Mesothelial cell of epicardium (in vitro differentiated cells): ENCODE data around the gene ISG15. TPM values are rescaled to one million over a fixed set of nuclear protein-coding genes. Genes with fewer than 3 reads are reported as not detected.

Experiments
- DNase-seq, 2 experiments: peaks; one replicate each; pipeline ENCODE4 v3.0.0; 2021; ENCODE audit warnings: low spot score in 2 of 2; ENCODE audit not compliant: unreplicated experiment in 2 of 2
- H3K27ac Mint-ChIP-seq: 2 replicates; pipeline ENCODE4 v1.8.0; 2021; ENCODE audit warnings: mixed read lengths
- H3K27me3 Mint-ChIP-seq: 2 replicates; pipeline ENCODE4 v1.8.0; 2021; ENCODE audit warnings: low read depth, mixed read lengths
- H3K36me3 Mint-ChIP-seq: 2 replicates; pipeline ENCODE4 v1.8.0; 2021; ENCODE audit warnings: mixed read lengths
- H3K4me1 Mint-ChIP-seq: 2 replicates; pipeline ENCODE4 v1.8.0; 2021; ENCODE audit warnings: mixed read lengths
- H3K4me3 Mint-ChIP-seq: 2 replicates; pipeline ENCODE4 v1.8.0; 2021; ENCODE audit warnings: mild to moderate bottlenecking, moderate library complexity, mixed read lengths
- H3K9me3 Mint-ChIP-seq: 2 replicates; pipeline ENCODE4 v1.8.0; 2021; ENCODE audit warnings: mixed read lengths
- total RNA-seq: library from RNA; stranded (reverse); gene quantifications from 3 replicates; pipeline ENCODE4 v1.2.1, GENCODE V29; 2021
- TF ChIP-seq, protein P1 (sequence below): fragments of 200-600 bp; sonication (generic); IDR thresholded peaks from one replicate; pipeline ENCODE4 v1.5.0; 2021; ENCODE audit warnings: antibody characterized with exemption; ENCODE audit not compliant: unreplicated experiment

ISG15 gene
- 112 to 139 TPM (median 123 TPM) in 3 replicates for total RNA-seq

DNA sequence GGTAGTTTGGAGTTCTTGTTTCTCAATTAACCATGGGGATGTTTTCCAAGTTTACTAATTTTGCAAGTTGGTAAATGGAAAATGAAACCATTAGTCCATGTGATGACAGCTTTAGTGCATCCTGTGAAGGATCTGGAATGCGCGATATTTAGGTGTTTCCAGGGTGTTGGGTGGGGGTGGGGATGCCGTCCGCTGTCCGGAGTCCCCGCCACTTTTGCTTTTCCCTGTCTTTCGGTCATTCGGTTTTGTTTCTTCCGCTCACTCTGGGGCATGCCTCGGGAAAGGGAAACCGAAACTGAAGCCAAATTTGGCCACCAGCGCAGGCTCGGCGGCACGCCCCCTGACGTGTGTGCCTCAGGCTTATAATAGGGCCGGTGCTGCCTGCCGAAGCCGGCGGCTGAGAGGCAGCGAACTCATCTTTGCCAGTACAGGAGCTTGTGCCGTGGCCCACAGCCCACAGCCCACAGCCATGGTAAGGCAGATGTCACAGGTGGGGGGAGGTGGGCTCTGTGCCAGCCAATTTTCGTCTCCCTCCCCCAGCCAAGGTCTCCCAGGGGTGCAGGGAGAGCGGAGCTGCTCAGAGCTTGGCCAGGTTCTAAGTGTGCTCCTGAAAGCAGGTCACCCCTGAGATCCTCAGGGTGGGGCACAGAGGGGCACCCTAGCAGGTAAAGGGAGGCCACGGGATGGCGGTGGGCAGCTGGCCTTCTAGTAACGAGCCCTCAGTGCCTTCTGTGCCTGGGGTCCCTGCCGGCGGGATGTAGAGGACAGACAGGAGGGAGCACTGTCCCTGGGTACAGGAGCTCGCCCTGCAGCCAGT, at the start of gene ISG15:
ISG15 (plus strand) TSS at position 393 of the 817 bp plus-strand sequence; CDS start at position 470, 77 bp downstream.
- Mint-ChIP-seq H3K4me3 (peak within 1 kb of the TSS; percentile 89), H3K9me3 (no peaks in the 10 kb centered on the region), H3K27ac (peak within 1 kb of the TSS; percentile 97), H3K27me3 (no peaks in the 10 kb centered on the region), H3K36me3 (peaks cover 11% of the 10 kb centered on the region), H3K4me1 (peaks cover 27% of the 10 kb centered on the region)
- DNase-seq = peak; percentile 62 to 86
- TF ChIP-seq, protein P1, sequence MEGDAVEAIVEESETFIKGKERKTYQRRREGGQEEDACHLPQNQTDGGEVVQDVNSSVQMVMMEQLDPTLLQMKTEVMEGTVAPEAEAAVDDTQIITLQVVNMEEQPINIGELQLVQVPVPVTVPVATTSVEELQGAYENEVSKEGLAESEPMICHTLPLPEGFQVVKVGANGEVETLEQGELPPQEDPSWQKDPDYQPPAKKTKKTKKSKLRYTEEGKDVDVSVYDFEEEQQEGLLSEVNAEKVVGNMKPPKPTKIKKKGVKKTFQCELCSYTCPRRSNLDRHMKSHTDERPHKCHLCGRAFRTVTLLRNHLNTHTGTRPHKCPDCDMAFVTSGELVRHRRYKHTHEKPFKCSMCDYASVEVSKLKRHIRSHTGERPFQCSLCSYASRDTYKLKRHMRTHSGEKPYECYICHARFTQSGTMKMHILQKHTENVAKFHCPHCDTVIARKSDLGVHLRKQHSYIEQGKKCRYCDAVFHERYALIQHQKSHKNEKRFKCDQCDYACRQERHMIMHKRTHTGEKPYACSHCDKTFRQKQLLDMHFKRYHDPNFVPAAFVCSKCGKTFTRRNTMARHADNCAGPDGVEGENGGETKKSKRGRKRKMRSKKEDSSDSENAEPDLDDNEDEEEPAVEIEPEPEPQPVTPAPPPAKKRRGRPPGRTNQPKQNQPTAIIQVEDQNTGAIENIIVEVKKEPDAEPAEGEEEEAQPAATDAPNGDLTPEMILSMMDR = no peak

DNA sequence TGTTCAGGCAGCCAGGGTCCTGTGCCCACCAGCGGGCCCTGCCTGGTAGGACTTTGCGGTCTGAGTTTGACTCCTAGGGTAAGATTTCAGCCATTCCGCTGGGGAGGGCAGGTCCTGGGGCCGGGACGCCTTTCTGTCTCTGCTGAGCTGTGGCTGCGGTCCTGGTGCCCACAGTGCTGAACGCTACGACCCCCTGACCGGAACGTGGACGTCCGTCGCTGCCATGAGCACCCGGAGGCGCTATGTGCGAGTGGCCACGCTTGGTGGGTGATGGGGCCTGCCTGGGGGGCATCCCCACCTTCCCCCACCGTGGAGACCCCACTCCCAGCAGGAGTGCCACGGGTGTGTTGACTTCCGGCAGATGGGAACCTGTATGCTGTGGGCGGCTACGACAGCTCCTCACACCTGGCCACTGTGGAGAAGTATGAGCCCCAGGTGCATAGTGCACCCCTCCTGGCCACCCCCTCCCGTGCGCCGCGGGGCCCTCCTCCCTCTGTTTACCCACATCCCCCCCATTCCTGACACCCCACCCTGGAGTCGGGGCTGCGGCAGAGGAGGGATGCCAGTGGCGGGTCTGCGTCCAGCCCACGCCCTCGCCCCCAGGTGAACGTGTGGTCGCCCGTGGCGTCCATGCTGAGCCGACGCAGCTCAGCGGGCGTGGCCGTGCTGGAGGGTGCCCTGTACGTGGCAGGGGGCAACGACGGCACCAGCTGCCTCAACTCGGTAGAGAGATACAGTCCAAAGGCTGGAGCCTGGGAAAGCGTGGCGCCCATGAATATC, 49.4 kb upstream of the ISG15 start:
- Mint-ChIP-seq H3K27me3 (peaks cover 9% of the 10 kb centered on the region), H3K9me3 (no peaks in the 10 kb centered on the region), H3K4me1 (no peaks in the 10 kb centered on the region), H3K4me3 (no peak overlapping the region), H3K36me3 (peaks cover 2% of the 10 kb centered on the region), H3K27ac (no peak overlapping the region)
- no peak for DNase-seq
- TF ChIP-seq, protein P1 = no peak

DNA sequence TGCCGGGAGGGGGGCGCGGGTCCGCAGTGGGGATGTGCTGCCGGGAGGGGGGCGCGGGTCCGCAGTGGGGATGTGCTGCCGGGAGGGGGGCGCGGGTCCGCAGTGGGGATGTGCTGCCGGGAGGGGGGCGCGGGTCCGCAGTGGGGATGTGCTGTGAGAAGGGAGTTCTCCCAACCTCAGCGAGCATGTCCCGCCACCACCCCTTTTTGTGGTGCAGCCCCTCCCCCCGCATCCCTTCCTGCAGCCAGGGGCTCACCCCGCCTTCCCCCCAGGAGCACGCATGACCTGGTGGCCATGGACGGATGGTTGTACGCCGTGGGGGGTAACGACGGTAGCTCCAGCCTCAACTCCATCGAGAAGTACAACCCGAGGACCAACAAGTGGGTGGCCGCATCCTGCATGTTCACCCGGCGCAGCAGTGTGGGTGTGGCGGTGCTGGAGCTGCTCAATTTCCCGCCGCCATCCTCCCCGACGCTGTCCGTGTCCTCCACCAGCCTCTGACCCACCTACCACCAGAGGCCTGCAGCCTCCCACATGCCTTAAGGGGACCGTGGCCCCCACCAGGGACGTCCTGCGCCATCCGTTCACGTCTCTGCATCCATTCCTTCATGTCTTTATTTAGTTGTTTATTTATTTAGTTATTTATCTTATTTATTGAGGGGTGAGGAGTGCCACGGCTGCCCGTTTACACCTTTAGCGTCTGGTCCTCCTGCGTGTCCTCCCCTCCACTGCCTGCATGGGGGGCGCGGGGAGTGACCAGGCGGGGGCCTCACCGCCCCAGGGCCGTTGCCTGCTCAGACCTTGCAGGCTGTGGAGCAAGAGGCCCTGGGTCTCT, 48.4 kb upstream of the ISG15 start:
- no peak overlapping the region for H3K27ac Mint-ChIP-seq
- no peaks in the 10 kb centered on the region for H3K9me3 Mint-ChIP-seq
- peaks cover 17% of the 10 kb centered on the region for H3K27me3 Mint-ChIP-seq
- no peak for DNase-seq
- TF ChIP-seq, protein P1 = no peak
- peaks cover 2% of the 10 kb centered on the region for H3K36me3 Mint-ChIP-seq
- no peak overlapping the region for H3K4me3 Mint-ChIP-seq
- H3K4me1 Mint-ChIP-seq = no peaks in the 10 kb centered on the region

DNA sequence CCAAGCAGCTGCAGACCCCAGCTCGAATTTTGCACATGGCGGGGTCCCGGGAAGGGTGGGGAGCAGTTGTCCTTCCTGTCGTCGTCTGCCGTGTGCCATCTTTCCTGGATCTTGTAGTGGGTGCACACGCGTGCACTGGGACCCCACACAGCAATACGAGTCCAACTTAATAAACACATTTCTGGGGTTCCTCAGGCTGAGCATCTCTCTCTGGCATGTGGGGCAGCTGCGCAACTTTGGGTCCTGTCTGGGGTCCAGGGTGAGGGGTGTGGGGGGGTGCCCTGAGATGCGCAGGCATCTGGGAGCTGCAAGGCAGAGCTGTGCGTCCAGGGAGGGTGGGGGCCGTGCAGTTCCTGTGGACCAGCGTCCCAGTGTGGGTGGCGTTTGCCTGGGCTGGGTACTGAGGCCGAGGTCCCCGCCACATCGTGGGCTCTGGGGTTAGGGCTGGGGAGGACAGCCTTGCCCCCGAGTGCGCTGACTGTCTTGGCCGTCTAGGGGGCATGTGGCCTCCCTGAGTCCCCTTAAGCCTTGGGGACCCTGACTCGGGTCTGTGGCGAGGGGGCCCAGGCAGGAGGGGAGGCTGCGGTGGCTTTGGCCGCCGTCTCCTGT, 47.7 kb upstream of the ISG15 start:
- Mint-ChIP-seq H3K4me1 (peaks cover 3% of the 10 kb centered on the region), H3K36me3 (peaks cover 2% of the 10 kb centered on the region), H3K27ac (no peak overlapping the region), H3K27me3 (peaks cover 17% of the 10 kb centered on the region), H3K4me3 (peak overlapping the region; percentile 31), H3K9me3 (no peaks in the 10 kb centered on the region)
- DNase-seq = no peak
- TF ChIP-seq, protein P1 = no peak

DNA sequence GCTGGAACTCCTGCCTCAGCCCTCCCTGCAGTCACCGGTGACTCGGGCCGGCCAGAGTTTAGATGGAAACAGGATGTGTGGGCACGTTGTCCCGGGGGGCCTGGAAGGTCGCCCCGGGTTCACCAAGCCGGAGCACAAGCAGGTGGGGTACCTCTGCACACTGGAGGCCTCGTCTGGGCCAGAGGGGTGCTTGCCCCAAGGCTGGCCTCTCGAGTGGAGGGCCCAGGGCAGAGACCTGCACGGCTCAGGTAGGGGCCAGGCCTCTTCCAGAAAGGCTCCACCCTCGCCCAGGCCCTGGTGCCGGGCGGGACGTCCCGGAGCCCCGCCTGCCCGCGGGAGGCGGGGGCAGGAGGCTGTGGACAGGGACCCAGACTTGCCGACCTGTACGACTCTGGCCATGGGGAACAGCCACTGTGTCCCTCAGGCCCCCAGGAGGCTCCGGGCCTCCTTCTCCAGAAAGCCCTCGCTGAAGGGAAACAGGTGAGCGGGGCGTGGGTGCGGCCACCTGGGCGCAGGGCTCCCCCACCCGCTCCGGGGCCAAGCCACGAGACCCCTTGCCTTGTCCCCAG, 47.1 kb upstream of the ISG15 start, which contains the start of gene PLEKHN1:
PLEKHN1 (plus strand) TSS at position 348 of the 569 bp plus-strand sequence; CDS start at position 398, 50 bp downstream.
- TF ChIP-seq, protein P1 = no peak
- no peak for DNase-seq
- Mint-ChIP-seq H3K27me3 (peaks cover 17% of the 10 kb centered on the region), H3K36me3 (peaks cover 2% of the 10 kb centered on the region), H3K4me1 (peaks cover 3% of the 10 kb centered on the region), H3K4me3 (peak within 1 kb of the TSS; percentile 69), H3K27ac (no peak within 1 kb of the TSS), H3K9me3 (no peaks in the 10 kb centered on the region)
